HG02938 (cell line): Measurements from ENCODE around the gene YBEY.
"Not testable (repeated sequence)": the region's sequence is repeated elsewhere in the genome, so short reads cannot be mapped to it uniquely, and the experiment has no call there.

ENCODE experiments used
- ATAC-seq: cut with Tn5 transposase; IDR thresholded peaks from one replicate; pipeline ENCODE4 v1.9.1; 2021; ENCODE audit warnings: mild to moderate bottlenecking, moderate library complexity; ENCODE audit not compliant: unreplicated experiment

The YBEY gene

DNA sequence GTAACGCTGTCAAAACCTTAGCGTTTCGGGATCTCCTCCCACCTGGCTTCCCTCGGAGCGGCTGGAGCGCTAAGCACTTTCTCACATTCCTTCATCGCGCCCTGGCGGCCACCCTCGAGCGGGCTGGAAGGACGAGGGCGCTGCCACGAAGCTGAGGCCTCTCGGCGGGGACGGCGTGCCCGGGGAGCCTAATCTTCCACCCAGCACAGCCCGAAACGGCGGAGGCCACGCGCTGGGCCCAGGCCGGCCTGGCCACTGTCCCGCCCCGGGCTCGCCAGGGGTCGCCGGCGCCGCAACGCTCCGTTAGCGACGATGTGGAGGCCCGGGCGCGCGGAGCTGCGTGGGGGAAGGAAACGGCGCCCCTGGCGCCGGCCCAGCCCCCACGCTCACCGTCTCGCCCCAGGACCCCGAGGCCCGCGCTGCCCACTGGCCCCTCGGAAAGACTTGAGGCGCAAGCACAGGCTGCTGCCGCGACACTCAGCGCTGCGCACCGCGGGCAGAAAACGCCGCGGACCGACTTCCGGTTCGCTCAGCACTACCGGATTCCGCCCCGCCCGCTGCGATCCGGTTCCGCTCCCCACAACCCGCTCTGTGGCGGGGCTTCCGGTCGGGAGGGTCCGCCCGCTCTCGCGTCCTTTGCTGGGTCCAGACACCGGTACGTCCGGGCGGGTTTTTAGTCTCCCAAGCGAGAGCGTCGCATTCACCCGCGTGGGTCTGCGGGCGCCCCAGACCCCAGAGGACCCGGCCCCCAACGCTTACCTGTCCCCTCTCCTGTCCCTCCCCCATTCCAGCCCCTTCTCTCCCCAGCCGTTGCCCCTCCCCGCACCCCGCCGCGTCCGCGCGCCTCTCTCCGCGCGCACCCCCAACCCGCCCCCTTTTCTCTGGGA is at the start of gene YBEY:
TSS of gene YBEY (plus strand) at position 582 of the 887 bp plus-strand sequence. CDS start 572 bp downstream, outside the sequence.
- peak; percentile 80 for ATAC-seq

- ATAC-seq: no peak
Observed at GRCh38 chr21:46237474-46237873, 48.7 kb upstream of the YBEY start.

GRCh38 chr21:46239817-46240325 is 46.3 kb upstream of the YBEY start:
- ATAC-seq: no peak

GRCh38 chr21:46241577-46241976 is 44.6 kb upstream of the YBEY start:
- ATAC-seq: not testable (repeated sequence)

GRCh38 chr21:46243325-46243724 is 42.8 kb upstream of the YBEY start:
- ATAC-seq: no peak

- ATAC-seq: no peak
Observed at GRCh38 chr21:46243960-46244361, 42.2 kb upstream of the YBEY start.

GRCh38 chr21:46244602-46245001 is 41.5 kb upstream of the YBEY start:
- no peak for ATAC-seq

GRCh38 chr21:46245213-46245915 is 40.8 kb upstream of the YBEY start:
- ATAC-seq: no peak

GRCh38 chr21:46246345-46246744 is 39.8 kb upstream of the YBEY start:
- ATAC-seq: no peak

DNA sequence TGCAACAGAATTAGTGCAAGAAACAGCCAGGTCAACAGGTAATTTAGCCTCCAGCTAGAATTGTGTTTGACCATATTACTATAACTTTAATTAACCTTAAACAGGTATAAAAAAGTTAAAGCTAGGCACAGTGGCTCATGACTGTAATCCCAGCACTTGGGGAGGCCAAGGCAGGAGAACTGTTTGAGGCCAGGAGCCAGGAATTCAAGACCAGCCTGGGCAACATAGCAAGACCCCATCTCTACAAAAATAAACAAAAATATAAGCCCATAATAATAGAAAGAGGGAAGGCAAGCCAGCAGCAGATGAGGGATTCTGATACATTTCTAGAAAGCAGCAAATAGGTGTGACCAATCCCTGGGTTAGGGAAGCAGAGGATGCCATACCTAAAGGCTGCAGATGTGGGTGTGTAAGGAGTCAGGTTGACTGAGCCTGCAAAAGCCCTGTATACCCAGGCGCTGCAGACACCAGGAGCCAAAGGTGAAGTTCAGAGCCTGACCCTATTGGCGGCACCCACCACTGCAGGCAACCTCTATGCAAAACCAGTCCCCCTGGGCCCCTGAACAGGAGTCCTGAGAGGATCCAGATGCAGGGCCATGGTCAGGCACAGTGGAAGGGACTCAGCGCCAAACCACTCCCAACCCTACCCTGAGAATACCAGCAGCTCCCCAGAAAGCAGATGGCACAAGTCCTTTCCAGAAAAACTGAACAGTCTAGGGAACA is 38.3 kb upstream of the YBEY start:
- ATAC-seq: no peak

DNA sequence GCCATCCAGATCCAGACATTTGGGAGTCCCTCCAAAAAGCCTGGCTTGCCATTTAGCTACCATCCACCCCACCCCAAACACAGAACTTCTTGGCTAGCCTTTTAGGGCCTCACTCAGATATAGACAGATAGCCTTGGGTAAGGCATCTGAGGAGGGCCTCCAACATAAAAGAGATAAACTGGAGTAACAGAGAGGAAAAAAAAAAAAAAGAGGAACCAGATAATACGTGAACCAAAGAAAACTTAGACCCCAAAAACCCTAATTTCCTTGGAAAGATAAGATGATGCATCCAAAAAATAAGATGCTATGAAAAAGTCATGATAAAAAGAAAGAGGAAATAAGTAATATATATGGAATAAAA is 37.7 kb upstream of the YBEY start:
- no peak for ATAC-seq

- ATAC-seq: no peak
Observed at GRCh38 chr21:46248827-46249226, 37.3 kb upstream of the YBEY start.

DNA sequence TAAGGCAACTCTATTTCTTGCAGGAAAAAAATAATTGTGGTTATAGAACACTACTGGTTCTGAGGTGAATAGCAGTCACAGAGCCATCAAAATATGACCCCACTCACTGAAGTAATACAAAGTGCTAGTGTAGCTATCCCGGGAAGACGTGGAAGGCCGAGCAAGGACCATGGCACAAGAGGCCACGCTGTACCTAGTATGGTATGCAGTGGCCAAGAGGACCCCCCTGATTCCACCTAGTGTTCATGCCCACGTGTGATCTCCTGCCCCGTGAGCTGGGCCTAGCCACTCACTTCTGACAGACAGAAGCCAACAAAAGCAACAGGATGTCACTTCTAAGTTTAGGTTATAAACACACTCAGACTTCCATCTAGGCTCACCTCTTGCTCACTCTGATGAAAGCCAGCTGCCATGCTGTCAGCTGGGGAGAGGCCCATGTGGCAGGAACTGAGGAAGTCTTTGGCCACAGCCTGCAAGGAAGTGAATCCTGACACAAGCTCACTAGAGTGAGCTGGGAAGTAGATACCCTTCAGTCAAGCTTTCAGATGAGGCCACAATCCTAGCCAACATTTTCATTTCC is 35.9 kb upstream of the YBEY start:
- ATAC-seq: no peak

DNA sequence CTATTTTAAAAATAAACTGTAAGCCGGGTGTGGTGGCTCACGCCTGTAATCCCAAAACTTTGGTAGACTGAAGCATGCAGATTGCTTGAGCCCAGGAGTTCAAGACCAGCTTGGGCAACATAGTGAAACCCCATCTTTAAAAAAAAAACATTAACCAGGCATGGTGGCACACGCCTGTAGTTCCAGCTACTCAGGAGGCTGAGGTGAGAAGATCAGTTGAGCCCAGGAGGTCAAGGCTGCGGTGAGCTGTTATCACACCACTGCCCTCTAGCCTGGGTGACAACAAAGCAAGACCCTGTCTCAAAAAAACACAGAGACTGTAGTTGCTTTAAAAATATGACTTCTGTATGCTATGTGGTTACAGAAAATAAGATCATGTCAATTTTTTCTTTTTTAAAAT is 33.3 kb upstream of the YBEY start:
- no peak for ATAC-seq

DNA sequence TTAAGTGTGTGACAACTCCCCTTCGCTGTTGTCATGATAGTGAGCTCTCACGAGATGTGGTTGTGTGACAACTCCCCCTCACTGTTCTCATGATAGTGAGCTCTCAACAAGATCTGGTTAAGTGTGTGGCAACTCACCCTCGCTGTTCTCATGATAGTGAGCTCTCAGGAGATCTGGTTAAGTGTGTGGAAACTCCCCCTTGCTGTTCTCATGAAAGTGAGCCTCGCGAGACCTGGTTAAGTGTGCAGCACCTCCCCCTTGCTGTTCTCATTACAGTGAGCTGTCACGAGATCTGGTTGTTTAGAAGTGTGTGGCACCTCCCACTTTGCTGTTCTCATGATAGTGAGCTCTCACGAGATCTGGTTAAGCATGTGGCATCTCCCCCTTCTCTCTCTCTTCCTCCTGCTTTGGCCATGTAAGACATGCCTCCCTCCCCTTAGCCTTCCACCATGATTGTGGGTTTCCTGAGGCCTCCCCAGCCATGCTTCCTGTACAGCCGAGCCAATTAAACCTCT is 32.5 kb upstream of the YBEY start:
- ATAC-seq: peak; percentile 71

GRCh38 chr21:46254208-46254975 is 31.8 kb upstream of the YBEY start:
- ATAC-seq: no peak

DNA sequence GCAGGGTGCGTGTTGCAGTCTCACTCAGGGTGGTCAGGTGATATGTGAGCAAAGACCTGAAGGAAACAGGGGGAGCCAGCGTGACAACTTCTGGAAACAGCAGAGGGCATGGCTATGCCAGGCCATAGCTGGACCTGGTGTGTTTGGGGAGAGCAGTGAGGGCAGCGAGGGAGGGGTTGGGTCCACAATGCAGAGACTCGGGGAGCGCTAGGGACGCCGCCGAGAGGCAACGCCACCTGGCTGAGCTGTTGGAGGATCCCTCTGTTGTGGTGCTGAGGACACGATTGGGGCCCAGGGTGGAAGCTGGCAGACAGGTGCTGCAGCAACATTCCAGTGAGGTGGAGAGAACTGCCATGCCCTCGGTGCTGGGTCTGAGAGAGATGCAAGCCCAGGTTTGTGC is 31.0 kb upstream of the YBEY start:
- no peak for ATAC-seq

DNA sequence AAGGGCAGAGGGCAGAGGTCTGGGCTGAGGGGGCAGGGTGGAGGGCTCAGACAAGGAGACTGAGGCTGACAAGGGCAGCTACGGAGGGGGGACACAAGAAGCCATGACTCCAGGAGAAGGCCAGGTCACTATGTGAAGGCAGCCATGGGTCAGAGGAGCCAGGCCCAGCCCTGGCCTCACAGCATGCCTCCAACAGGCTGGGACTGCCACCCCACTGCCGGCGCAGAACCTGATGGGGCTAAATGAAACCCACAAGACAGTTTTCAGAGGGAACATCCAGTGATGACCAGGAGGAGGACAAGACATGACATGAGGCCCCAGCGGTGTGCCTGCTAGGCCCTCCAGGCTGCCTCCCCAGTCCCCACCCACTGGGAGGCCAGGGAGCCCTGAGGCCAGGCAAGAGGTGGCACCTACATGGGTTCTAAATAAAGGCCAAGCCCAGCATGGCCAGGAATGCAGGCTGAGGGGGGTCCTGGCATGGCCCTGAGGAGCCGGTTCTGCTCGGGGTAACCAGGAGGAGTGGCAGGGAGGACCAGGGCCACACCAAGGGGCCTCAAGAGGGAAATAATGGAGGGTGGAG is 30.3 kb upstream of the YBEY start:
- no peak for ATAC-seq

DNA sequence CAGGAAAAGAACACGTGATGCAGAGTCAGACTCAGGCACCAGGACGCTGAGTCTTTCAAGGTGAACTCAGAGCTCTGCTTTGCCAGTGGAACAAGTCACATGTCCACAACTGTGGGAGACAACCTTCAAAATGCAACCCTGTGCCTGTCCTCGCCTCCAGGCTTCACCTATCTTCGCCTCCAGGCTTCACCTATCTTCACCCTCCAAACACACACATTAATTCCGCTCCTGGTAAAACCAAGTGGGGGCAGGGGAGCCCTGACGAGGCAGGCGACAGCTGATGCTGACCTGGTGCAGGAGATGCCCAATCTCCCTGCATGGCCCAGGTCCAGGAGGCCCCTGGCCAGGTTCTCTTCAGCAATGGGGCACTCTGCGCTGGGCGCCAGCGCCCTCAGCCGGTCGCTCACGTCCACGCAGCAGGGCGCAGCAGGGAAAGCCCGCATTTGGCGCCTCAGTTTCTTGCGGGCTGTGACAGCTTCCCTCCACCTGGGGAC is 29.6 kb upstream of the YBEY start:
- ATAC-seq: no peak
